ENCODE measurements around the gene KCNG2.

DNA sequence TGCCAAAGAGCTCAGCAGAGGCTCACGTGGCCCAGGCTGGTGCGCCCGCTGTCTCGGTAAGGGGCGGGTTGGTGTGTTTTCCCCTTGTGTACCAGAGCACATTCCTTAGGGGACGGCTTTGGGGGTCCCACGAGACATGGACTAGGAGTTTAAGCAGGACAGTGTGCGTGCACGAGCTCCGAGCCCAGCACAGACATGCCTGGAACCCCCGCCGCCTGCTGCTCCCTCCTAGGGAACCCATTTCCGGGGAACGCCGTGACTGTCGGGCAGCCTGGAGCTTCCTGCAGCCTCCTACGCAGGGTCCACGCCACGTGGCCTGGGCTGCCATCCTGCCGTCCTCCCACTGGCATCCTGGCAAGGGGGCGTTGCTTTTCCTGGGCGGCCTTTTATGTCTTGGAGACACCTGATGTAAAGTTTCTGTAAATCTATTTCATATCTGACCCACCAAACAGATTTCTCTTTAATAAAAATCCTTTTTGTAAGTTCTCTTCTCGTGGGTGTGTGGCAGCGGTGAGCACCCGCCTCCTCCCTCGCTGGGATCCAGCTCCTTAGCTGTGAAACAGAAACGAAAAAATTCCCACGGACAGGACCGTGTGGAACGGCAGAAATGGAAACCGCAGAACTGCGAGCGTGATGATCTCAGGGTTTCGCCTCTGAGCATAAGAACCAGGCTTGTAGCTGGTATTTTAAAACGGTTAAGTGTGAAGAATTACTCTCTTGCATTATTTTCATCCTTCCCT lies 43.5 kb upstream of the KCNG2 start:
- TF ChIP-seq, protein P1, sequence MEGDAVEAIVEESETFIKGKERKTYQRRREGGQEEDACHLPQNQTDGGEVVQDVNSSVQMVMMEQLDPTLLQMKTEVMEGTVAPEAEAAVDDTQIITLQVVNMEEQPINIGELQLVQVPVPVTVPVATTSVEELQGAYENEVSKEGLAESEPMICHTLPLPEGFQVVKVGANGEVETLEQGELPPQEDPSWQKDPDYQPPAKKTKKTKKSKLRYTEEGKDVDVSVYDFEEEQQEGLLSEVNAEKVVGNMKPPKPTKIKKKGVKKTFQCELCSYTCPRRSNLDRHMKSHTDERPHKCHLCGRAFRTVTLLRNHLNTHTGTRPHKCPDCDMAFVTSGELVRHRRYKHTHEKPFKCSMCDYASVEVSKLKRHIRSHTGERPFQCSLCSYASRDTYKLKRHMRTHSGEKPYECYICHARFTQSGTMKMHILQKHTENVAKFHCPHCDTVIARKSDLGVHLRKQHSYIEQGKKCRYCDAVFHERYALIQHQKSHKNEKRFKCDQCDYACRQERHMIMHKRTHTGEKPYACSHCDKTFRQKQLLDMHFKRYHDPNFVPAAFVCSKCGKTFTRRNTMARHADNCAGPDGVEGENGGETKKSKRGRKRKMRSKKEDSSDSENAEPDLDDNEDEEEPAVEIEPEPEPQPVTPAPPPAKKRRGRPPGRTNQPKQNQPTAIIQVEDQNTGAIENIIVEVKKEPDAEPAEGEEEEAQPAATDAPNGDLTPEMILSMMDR (IDR thresholded peaks at IDR 0.05; ENCODE audit: low read depth, low read length), result no peak
- TF ChIP-seq EZH2phosphoT487 (IDR thresholded peaks at IDR 0.05; ENCODE audit: low read depth), result no peak
